ENCODE results near the gene BCL7B. TPM values are rescaled to one million over a fixed set of nuclear protein-coding genes. Genes with fewer than 3 reads are reported as not detected.

Gene BCL7B
- total RNA-seq (2022; extraction: Qiagen RNA extraction; ENCODE audit: low read depth), result 67.1 to 80.2 TPM (median 70.2 TPM) in 5 replicates

GRCh38 chr7:73557397-73558257 is at the start of gene BCL7B:
BCL7B (minus strand) TSS chr7:73557690; CDS start chr7:73557578, 112 bp downstream.

GRCh38 chr7:73578342-73579128 is 21.0 kb upstream of the BCL7B start, which contains the start of gene TBL2:
TBL2 (minus strand) TSS chr7:73578579; CDS start chr7:73578549, 30 bp downstream.

GRCh38 chr7:73522105-73522872 is 35.2 kb downstream of the BCL7B start, which contains the start of gene BAZ1B:
BAZ1B (minus strand) TSS chr7:73522293; CDS start chr7:73521933, 360 bp downstream.

Other genes starting within 250 kb of the BCL7B start
- gene NSUN5, start 248.9 kb downstream of the BCL7B start, total RNA-seq (2022; extraction: Qiagen RNA extraction; ENCODE audit: low read depth), result 49.2 to 62.0 TPM (median 55.3 TPM) in 5 replicates
- gene TRIM50, start 229.6 kb downstream of the BCL7B start, total RNA-seq (2022; extraction: Qiagen RNA extraction; ENCODE audit: low read depth), result not detected in 5 replicates
- not detected in 5 replicates for gene FKBP6, start 229.5 kb downstream of the BCL7B start, total RNA-seq (2022; extraction: Qiagen RNA extraction; ENCODE audit: low read depth)
- gene FZD9, start 123.9 kb downstream of the BCL7B start, total RNA-seq (2022; extraction: Qiagen RNA extraction; ENCODE audit: low read depth), result 1.1 to 2.1 TPM (median 1.8 TPM) in 5 replicates
- 56.6 to 71.3 TPM (median 66.3 TPM) in 5 replicates for gene BAZ1B, start 35.4 kb downstream of the BCL7B start, total RNA-seq (2022; extraction: Qiagen RNA extraction; ENCODE audit: low read depth)
- gene TBL2, start 20.9 kb upstream of the BCL7B start, total RNA-seq (2022; extraction: Qiagen RNA extraction; ENCODE audit: low read depth), result 51.8 to 55.5 TPM (median 54.3 TPM) in 5 replicates
- 0.25 to 1.4 TPM (median 1.0 TPM) in 5 replicates for gene MLXIPL, start 66.8 kb upstream of the BCL7B start, total RNA-seq (2022; extraction: Qiagen RNA extraction; ENCODE audit: low read depth)
- gene VPS37D, start 110.1 kb upstream of the BCL7B start, total RNA-seq (2022; extraction: Qiagen RNA extraction; ENCODE audit: low read depth), result 3.1 to 5.5 TPM (median 4.4 TPM) in 5 replicates
- gene DNAJC30, start 125.8 kb upstream of the BCL7B start, total RNA-seq (2022; extraction: Qiagen RNA extraction; ENCODE audit: low read depth), result 7.8 to 10.4 TPM (median 9.6 TPM) in 5 replicates
- gene BUD23, start 125.9 kb upstream of the BCL7B start, total RNA-seq (2022; extraction: Qiagen RNA extraction; ENCODE audit: low read depth), result 126 to 177 TPM (median 135 TPM) in 5 replicates
- gene STX1A, start 162.0 kb upstream of the BCL7B start, total RNA-seq (2022; extraction: Qiagen RNA extraction; ENCODE audit: low read depth), result 60.0 to 84.0 TPM (median 75.3 TPM) in 5 replicates
- gene ABHD11, start 181.1 kb upstream of the BCL7B start, total RNA-seq (2022; extraction: Qiagen RNA extraction; ENCODE audit: low read depth), result 21.0 to 28.1 TPM (median 22.8 TPM) in 5 replicates
- 1.6 to 3.7 TPM (median 2.8 TPM) in 5 replicates for gene CLDN3, start 212.6 kb upstream of the BCL7B start, total RNA-seq (2022; extraction: Qiagen RNA extraction; ENCODE audit: low read depth)